Right lobe of liver (tissue), 4 donors: ENCODE measurements around the gene PTH1R.

Experiments used
- CTCF ChIP-seq, 4 donors: fragments of 200-600 bp in 3 of 4; fragments of 450-650 bp in 1 of 4; IDR thresholded peaks; one replicate each; pipeline versions ENCODE4 v1.5.1 to v1.8.0; 2016 to 2022; ENCODE audit warnings: antibody characterized with exemption in 4 of 4, mild to moderate bottlenecking in 2 of 4
- POLR2A ChIP-seq: fragments of 450-650 bp; IDR thresholded peaks from one replicate; pipeline ENCODE4 v1.6.1; 2017; ENCODE audit warnings: antibody characterized with exemption, mild to moderate bottlenecking
- donor health status: DM: no; HTN: no; CAD: no.
- donor health status: DM: no; HTN: no; CAD: no.
- donor health status: DM: no; HTN: yes; CAD: no.

GRCh38 chr3:46856576-46857471 is 20.7 kb upstream of the PTH1R start:
- no peak for TF ChIP-seq CTCF (IDR thresholded peaks at IDR 0.05)
- TF ChIP-seq POLR2A: no peak
